ENCODE measurements around the gene CDH13.

CDH13 gene

DNA sequence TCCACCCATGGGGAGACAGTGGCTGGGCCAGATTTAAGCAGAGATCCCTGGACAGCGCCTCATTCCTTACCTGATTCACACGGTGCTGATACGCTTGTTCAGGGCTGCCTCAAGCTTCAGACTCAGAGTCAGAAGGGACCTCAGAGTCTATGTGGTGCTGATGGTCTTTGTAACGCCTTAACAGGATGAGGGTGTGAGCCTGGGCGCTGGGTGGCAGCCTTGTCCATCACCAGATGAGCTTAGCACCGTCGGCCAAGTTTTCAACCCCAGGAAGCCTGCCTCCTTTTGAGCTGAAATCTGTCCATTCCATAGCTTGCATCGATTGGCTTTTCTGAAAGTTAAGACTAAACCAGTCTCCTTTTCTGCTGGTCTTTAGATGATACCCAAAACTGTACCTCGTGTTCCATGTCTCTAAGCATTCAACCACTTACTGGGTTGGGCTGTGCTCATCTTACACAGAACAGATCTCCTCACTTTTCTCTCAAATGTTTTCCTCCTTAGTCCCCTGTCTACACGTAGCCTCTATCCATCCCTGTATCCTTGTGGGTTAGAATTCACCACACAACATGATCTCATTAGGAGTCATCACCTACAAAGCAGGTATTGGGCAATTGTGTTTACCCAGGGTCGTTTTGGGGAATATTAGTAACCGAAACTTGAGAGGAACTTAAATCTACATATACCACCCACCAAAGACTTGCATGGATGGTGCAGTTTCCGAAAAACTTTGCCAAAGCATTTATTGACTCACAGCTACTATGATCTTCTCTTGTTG is 573.4 kb downstream of the CDH13 start:
- DNase-seq = no peak

GRCh38 chr16:83201748-83202147 is 575.0 kb downstream of the CDH13 start:
- no peak for DNase-seq

DNA sequence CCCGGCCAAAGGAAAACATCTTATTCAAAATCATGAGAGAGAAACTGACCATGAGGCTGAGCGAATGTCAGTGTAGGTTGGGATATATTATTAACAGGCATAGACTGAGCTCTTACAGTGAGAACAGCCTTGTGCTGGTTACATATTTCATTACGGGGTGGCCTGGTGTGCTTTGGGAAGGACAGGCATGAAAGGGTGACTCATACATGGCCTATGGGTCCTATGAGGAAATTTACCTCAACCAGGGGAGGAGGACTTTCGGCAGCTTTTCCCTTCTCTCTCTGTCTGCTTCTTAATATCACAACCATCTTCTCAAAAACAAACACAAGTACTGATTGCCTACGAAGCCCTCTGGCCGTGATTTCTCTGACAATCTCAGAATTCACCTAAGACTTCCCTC is 579.1 kb downstream of the CDH13 start:
- no peak for DNase-seq

DNA sequence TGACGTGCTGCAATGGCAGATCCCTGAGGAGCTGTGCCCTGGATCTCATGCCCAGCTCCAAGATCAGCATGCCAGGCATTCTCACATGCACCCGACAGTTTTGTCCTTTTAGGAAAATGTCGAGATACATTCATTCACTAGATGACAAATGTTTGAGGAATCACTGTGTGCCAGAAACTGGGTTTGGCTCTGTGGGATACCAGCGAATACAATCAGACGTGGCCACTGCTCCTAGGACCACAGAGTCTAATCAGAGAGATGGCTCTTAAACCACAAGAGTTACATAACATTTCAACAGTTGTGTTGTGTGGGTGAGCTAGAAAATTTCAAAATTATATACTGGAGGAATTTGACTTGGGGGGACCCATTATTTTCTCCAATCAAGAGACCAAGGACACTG is 579.7 kb downstream of the CDH13 start:
- DNase-seq = no peak

GRCh38 chr16:83211711-83212110 is 584.9 kb downstream of the CDH13 start:
- DNase-seq = no peak

- DNase-seq = no peak
Measured at GRCh38 chr16:83212301-83212841, 585.6 kb downstream of the CDH13 start.

DNA sequence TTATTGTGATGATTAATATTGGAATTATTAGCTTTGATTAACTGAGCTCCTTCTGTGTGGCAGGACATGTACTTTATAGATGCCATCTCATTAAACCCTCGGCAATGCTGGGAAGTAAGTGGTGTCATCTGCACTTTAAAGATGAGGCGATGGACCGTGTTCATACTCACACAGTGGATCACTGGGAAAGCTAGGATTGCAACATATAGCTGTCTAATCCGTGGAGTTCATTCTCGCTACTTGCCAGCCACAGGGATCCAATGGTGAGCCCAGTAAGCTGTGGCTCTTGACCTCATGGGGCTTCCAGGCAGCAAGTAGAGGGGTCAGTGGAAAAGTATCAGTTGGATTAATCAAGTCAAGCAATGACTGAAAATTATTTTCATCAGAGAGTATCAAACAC is 587.9 kb downstream of the CDH13 start:
- no peak for DNase-seq

GRCh38 chr16:83215406-83216001 is 588.7 kb downstream of the CDH13 start:
- DNase-seq = peak; percentile 21

DNA sequence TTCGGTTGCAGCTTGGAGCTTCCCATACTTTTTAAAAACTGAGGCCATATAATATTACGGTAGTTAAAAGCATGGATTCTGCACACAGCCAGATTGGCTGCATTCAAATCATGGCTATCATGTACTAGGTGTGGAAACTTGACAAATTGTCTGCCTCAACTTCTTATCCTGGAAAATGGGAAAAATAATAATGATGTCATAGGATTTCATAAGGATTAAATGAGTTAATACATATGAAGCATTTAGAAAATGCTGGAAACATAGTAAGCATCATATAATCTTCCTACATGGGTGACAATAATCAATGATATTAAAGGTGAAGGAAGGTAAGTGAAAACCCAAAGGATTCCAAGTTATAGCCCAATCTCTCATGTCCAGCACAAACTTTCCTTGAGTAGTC is 592.5 kb downstream of the CDH13 start:
- DNase-seq = no peak

- DNase-seq = no peak
Measured at GRCh38 chr16:83220066-83220465, 593.3 kb downstream of the CDH13 start.

DNA sequence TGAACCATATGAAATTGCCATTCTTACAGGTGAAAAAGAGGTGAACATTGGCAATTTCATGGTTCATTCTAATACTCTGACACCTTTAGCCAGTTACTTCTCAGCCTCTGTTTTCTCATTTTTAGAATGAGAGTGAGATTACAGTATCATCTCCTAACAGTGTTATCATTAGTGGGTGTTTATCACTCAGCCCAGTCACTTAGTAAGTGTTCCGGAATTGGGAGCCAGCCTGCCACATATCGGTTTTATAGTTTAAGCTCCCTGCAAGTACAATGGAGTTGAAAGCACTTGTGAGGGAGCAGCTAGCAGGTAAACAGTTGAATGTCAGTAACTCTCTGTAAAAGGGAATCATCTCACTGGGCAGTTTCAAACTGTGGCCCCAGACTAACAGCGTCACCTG is 597.9 kb downstream of the CDH13 start:
- no peak for DNase-seq

GRCh38 chr16:83227336-83227735 is 600.6 kb downstream of the CDH13 start:
- DNase-seq = no peak

DNA sequence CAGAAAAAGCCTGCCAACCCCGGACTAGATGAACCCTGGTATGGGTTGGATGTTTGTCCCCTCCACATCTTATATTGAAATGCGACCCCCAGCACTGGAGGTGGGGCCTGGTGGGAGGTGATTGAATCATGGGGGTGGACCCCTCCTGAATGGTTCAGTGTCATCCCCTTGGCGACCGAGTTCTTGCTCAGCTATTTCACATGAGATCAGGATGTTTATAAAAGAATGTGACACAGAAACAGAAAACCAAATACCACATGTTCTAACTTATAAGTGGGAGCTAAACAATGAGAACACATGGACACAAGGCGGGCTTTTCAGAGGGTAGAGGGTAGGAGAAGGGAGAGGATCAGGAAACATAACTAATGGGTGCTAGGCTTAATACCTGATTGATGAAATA is 605.0 kb downstream of the CDH13 start:
- DNase-seq = peak; percentile 10

GRCh38 chr16:83233153-83233552 is 606.4 kb downstream of the CDH13 start:
- no peak for DNase-seq

DNA sequence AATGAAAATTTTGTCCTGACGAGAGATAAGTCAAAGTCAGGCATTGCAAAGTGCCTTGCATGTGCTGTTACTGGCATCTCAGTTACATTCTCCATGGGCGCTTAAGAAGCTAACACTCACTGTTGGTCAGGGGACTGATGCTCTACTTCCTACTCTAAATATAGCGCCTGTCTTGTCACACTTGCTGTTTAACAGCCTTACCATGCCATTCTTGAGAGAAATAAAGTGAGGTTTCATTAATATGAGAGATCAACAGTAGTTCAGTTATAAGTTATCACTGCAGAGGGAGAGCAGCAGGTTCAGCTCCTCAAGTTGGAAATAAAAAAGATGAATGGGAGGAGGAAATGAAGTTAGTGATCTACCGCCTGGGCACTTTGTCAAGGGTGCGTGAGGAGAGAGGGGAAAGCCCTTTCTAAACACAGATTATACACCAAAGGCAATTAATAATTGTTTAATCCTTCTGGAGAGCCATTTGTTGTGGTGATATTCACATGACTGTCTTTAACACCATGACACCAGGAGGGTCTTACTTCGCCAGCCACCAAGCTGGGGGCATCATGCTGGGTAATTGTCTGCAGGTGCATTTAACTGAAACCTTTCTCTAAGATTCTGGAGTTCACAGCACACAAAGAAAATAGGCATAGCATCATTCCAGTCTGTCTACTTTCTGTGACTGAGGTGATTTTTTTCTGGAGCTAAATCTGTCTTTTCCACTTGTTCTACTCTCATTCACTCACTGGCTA is 612.4 kb downstream of the CDH13 start:
- DNase-seq = no peak

DNA sequence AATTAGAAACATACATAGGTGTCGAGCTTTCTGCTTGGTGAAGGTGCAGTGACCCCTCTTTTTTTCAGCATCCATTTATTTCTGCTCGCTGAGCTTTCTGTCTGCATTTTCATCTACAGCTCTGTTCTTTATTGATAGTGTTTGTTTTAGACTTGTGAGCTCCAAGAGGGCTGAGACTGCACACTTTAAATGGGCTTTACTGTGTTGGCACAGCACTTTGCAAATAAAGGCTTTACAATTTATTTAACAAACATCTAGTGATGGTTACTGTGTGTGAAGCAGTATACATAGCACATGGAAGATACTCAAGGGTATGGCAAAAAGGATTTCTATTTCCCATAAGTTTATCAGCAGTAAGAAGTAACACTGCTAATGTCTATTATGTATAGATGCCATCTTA is 617.3 kb downstream of the CDH13 start:
- DNase-seq = no peak

- peak; percentile 62 for DNase-seq
Measured at GRCh38 chr16:83245061-83245460, 618.3 kb downstream of the CDH13 start.

DNA sequence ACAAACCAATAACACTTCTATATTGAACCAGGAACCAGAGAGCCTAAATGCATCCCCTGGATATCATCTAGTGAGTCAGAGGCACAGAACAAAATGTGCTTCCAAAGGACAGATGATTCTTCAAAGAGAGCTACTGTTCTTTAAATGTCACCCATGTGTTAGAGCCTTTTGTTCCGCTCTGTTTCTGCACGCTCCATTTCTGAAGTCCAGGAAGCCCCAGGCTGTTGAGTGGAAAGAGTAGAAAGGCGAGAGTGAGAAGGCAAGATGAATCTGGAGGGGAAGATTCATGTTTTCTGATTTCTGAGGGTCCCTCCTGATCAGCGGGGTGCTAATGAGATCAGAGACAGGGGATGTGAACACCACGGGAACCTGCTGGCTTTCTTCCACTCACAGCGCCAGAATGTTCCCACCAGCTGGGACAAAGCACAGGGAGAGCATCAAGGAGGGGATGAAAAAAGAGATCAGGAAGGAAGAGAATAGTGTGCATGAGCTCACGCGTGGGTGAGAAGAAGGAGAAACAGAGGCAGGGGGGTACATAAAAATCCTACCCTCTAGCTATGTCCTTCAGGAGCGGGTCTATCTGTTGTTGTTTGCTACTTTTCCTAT is 621.1 kb downstream of the CDH13 start:
- no peak for DNase-seq

- no peak for DNase-seq
Measured at GRCh38 chr16:83248735-83249463, 622.1 kb downstream of the CDH13 start.

GRCh38 chr16:83253521-83253920 is 626.8 kb downstream of the CDH13 start:
- no peak for DNase-seq

GRCh38 chr16:83258366-83258928 is 631.7 kb downstream of the CDH13 start:
- DNase-seq = no peak
